HEK293 (cell line): ENCODE data around the gene VPS29.

Experiments used
- CTCF ChIA-PET: fragments of 350-600 bp; formaldehyde crosslinking; extraction: SDS; loops from one replicate; lab custom pipeline; 2021; ENCODE audit warnings: antibody characterized with exemption; lab: Yijun Ruan, JAX
- POLR2A ChIA-PET: fragments of 300-600 bp; formaldehyde crosslinking; extraction: SDS; loops from one replicate; lab custom pipeline; 2020; ENCODE audit warnings: antibody characterized with exemption, inconsistent platforms; lab: Yijun Ruan, JAX
- H3K27ac ChIP-seq: fragments of 200-500 bp; sonication (Bioruptor generic); 2 replicates; pipeline ENCODE4 v1.5.1; 2014; ENCODE audit warnings: low read depth, low read length, control low read depth, inconsistent platforms; ENCODE audit errors: extremely low read depth
- H3K36me3 ChIP-seq, 2 experiments: fragments of 200-500 bp in 1 of 2; sonication (Bioruptor generic) in 1 of 2; 1 replicate in 1 of 2; 2 replicates in 1 of 2; pipeline ENCODE4 v1.5.1; 2014 to 2017; ENCODE audit warnings: inconsistent platforms in 2 of 2, low read length in 2 of 2; ENCODE audit not compliant: control insufficient read depth in 2 of 2, insufficient read depth in 1 of 2
- H3K4me1 ChIP-seq: fragments of 200-500 bp; sonication (Bioruptor generic); 2 replicates; pipeline ENCODE4 v1.5.1; 2014; ENCODE audit warnings: mild to moderate bottlenecking, low read length, inconsistent platforms; ENCODE audit not compliant: control insufficient read depth, insufficient read depth
- H3K4me3 ChIP-seq: 2 replicates; pipeline ENCODE4 v1.5.1; 2011; ENCODE audit warnings: low read depth, mild to moderate bottlenecking, control low read depth, low read length, moderate library complexity
- H3K9me3 ChIP-seq: fragments of 200-500 bp; sonication (Bioruptor generic); 2 replicates; pipeline ENCODE4 v1.5.1; 2014; ENCODE audit warnings: low read depth, low read length, inconsistent platforms; ENCODE audit not compliant: control insufficient read depth, insufficient read depth
- BCL11A ChIP-seq: fragments of 450-650 bp; formaldehyde crosslinking; IDR thresholded peaks from 2 replicates; pipeline ENCODE4 v1.5.1; 2016; ENCODE audit warnings: low read depth, missing biosample characterization, missing genetic modification characterization
- BCL11B ChIP-seq: fragments of 450-650 bp; formaldehyde crosslinking; IDR thresholded peaks from 2 replicates; pipeline ENCODE4 v1.5.1; 2016; ENCODE audit warnings: low read depth, missing biosample characterization, missing genetic modification characterization
- HOXA7 ChIP-seq: sonication (generic); formaldehyde crosslinking; IDR thresholded peaks from 2 replicates; pipeline ENCODE4 v1.8.1; 2022; ENCODE audit warnings: missing genetic modification reagents, borderline replicate concordance
- OSR2 ChIP-seq: fragments of 450-650 bp; formaldehyde crosslinking; IDR thresholded peaks from 2 replicates; pipeline ENCODE4 v1.5.1; 2016; ENCODE audit warnings: missing biosample characterization, missing genetic modification characterization
- ZBTB20 ChIP-seq: fragments of 450-650 bp; formaldehyde crosslinking; IDR thresholded peaks from 2 replicates; pipeline ENCODE4 v1.5.1; 2016; ENCODE audit warnings: missing biosample characterization, missing genetic modification characterization
- ZBTB48 ChIP-seq: fragments of 450-650 bp; formaldehyde crosslinking; IDR thresholded peaks from 2 replicates; pipeline ENCODE4 v1.5.1; 2016; ENCODE audit warnings: missing biosample characterization, missing genetic modification characterization
- ZIC2 ChIP-seq: fragments of 450-650 bp; formaldehyde crosslinking; IDR thresholded peaks from 2 replicates; pipeline ENCODE4 v1.5.1; 2016; ENCODE audit warnings: missing biosample characterization, missing genetic modification characterization
- ZNF133 ChIP-seq: fragments of 450-650 bp; formaldehyde crosslinking; IDR thresholded peaks from 2 replicates; pipeline ENCODE4 v1.5.1; 2016; ENCODE audit warnings: missing biosample characterization, missing genetic modification characterization
- ZNF2 ChIP-seq: fragments of 450-650 bp; formaldehyde crosslinking; IDR thresholded peaks from 2 replicates; pipeline ENCODE4 v1.5.1; 2016; ENCODE audit warnings: missing biosample characterization, missing genetic modification characterization
- ZNF23 ChIP-seq: fragments of 450-650 bp; formaldehyde crosslinking; IDR thresholded peaks from 2 replicates; pipeline ENCODE4 v1.5.1; 2016; ENCODE audit warnings: missing biosample characterization, missing genetic modification characterization, borderline replicate concordance
- ZNF311 ChIP-seq: fragments of 450-650 bp; formaldehyde crosslinking; IDR thresholded peaks from 2 replicates; pipeline ENCODE4 v1.5.1; 2017; ENCODE audit warnings: missing biosample characterization, missing genetic modification characterization, borderline replicate concordance
- ZNF350 ChIP-seq: fragments of 450-650 bp; formaldehyde crosslinking; IDR thresholded peaks from 2 replicates; pipeline ENCODE4 v1.5.0; 2017; ENCODE audit warnings: missing biosample characterization, mild to moderate bottlenecking, missing genetic modification characterization
- ZNF555 ChIP-seq: fragments of 450-650 bp; formaldehyde crosslinking; conservative IDR thresholded peaks from 2 replicates; pipeline ENCODE4 v1.5.1; 2017; ENCODE audit warnings: missing biosample characterization, mild to moderate bottlenecking, missing genetic modification characterization, inconsistent platforms
- ZNF560 ChIP-seq: fragments of 450-650 bp; formaldehyde crosslinking; IDR thresholded peaks from 2 replicates; pipeline ENCODE4 v1.5.1; 2017; ENCODE audit warnings: missing biosample characterization, missing genetic modification characterization, borderline replicate concordance
- ZNF561 ChIP-seq: fragments of 450-650 bp; IDR thresholded peaks from 2 replicates; pipeline ENCODE4 v1.5.1; 2018; ENCODE audit warnings: missing biosample characterization, missing genetic modification characterization, borderline replicate concordance
- ZNF626 ChIP-seq: fragments of 450-650 bp; sonication (Bioruptor Pico); formaldehyde crosslinking; IDR thresholded peaks from 2 replicates; pipeline ENCODE4 v1.5.1; 2018; ENCODE audit warnings: missing biosample characterization, missing genetic modification characterization, inconsistent platforms
- ZNF677 ChIP-seq: fragments of 450-650 bp; IDR thresholded peaks from 2 replicates; pipeline ENCODE4 v1.5.0; 2018; ENCODE audit warnings: missing biosample characterization, mild to moderate bottlenecking, missing genetic modification characterization, moderate library complexity
- TF ChIP-seq, protein P1 (sequence below): fragments of 450-650 bp; formaldehyde crosslinking; IDR thresholded peaks from 2 replicates; pipeline ENCODE4 v1.5.1; 2016; ENCODE audit warnings: missing biosample characterization, missing genetic modification characterization
- TF ChIP-seq, protein P2 (sequence below): fragments of 450-650 bp; formaldehyde crosslinking; IDR thresholded peaks from 2 replicates; pipeline ENCODE4 v1.5.1; 2016; ENCODE audit warnings: missing biosample characterization, missing genetic modification characterization
- TF ChIP-seq, protein P3 (sequence below): fragments of 450-650 bp; formaldehyde crosslinking; IDR thresholded peaks from 2 replicates; pipeline ENCODE4 v1.5.1; 2016; ENCODE audit warnings: missing biosample characterization, missing genetic modification characterization

VPS29 gene

DNA sequence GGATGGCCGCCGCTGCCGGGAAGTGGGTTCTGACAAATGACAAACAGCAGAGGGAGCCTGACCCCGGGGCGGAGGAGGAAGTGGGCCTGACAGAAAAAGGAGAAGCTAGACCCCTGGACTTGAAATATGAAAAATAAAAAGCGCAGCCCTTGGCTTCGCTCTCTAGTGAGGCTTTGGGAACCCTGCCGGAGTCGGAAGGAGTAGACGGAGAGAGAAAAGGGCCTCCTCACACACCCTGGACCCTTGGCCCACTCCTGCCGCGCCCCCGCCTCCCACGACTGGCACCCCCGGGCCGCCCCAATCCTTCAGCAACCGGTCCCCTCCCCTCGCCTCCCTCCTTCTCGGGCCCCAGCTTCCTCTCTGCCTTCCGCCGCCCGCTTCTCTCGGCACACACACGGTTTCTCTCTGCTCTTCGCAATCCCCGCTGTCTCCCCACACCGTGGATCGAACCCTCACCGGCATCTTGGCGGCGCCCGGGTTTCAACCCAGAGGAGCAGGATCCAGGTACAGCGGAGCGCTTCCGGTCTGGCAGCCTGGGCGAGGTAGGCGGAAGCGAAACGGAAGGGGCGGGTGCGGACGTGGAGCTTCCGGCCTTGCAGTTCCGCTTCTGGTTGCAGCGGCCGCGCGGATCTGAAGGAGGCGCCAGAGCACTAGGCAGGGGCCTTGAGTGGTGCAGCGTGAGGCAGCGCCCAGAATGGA lies 52.0 kb downstream of the VPS29 start, which contains the start of gene ARPC3 (continued):
- TF ChIP-seq, protein P1, sequence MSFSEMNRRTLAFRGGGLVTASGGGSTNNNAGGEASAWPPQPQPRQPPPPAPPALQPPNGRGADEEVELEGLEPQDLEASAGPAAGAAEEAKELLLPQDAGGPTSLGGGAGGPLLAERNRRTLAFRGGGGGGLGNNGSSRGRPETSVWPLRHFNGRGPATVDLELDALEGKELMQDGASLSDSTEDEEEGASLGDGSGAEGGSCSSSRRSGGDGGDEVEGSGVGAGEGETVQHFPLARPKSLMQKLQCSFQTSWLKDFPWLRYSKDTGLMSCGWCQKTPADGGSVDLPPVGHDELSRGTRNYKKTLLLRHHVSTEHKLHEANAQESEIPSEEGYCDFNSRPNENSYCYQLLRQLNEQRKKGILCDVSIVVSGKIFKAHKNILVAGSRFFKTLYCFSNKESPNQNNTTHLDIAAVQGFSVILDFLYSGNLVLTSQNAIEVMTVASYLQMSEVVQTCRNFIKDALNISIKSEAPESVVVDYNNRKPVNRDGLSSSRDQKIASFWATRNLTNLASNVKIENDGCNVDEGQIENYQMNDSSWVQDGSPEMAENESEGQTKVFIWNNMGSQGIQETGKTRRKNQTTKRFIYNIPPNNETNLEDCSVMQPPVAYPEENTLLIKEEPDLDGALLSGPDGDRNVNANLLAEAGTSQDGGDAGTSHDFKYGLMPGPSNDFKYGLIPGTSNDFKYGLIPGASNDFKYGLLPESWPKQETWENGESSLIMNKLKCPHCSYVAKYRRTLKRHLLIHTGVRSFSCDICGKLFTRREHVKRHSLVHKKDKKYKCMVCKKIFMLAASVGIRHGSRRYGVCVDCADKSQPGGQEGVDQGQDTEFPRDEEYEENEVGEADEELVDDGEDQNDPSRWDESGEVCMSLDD (tag by site-specific recombination): peak; percentile 60; the same call in 1 of the 2 replicates
- TF ChIP-seq ZNF2 (tag by site-specific recombination): peak; percentile 80
- TF ChIP-seq ZNF311 (tag by site-specific recombination): no peak
- TF ChIP-seq, protein P2, sequence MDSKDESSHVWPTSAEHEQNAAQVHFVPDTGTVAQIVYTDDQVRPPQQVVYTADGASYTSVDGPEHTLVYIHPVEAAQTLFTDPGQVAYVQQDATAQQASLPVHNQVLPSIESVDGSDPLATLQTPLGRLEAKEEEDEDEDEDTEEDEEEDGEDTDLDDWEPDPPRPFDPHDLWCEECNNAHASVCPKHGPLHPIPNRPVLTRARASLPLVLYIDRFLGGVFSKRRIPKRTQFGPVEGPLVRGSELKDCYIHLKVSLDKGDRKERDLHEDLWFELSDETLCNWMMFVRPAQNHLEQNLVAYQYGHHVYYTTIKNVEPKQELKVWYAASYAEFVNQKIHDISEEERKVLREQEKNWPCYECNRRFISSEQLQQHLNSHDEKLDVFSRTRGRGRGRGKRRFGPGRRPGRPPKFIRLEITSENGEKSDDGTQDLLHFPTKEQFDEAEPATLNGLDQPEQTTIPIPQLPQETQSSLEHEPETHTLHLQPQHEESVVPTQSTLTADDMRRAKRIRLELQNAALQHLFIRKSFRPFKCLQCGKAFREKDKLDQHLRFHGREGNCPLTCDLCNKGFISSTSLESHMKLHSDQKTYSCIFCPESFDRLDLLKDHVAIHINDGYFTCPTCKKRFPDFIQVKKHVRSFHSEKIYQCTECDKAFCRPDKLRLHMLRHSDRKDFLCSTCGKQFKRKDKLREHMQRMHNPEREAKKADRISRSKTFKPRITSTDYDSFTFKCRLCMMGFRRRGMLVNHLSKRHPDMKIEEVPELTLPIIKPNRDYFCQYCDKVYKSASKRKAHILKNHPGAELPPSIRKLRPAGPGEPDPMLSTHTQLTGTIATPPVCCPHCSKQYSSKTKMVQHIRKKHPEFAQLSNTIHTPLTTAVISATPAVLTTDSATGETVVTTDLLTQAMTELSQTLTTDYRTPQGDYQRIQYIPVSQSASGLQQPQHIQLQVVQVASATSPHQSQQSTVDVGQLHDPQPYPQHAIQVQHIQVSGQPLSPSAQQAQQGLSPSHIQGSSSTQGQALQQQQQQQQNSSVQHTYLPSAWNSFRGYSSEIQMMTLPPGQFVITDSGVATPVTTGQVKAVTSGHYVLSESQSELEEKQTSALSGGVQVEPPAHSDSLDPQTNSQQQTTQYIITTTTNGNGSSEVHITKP (tag by site-specific recombination): peak; percentile 90
- TF ChIP-seq ZNF350 (tag by site-specific recombination): no peak
- TF ChIP-seq ZBTB48 (tag by site-specific recombination): peak; percentile 74
- no peak for TF ChIP-seq BCL11B (tag by site-specific recombination)
- TF ChIP-seq OSR2: no peak
- no peak for TF ChIP-seq ZNF560
- TF ChIP-seq BCL11A (tag by site-specific recombination): no peak
- peak; percentile 33; the same call in 1 of the 2 replicates for TF ChIP-seq ZNF561 (tag by site-specific recombination)
- TF ChIP-seq, protein P3, sequence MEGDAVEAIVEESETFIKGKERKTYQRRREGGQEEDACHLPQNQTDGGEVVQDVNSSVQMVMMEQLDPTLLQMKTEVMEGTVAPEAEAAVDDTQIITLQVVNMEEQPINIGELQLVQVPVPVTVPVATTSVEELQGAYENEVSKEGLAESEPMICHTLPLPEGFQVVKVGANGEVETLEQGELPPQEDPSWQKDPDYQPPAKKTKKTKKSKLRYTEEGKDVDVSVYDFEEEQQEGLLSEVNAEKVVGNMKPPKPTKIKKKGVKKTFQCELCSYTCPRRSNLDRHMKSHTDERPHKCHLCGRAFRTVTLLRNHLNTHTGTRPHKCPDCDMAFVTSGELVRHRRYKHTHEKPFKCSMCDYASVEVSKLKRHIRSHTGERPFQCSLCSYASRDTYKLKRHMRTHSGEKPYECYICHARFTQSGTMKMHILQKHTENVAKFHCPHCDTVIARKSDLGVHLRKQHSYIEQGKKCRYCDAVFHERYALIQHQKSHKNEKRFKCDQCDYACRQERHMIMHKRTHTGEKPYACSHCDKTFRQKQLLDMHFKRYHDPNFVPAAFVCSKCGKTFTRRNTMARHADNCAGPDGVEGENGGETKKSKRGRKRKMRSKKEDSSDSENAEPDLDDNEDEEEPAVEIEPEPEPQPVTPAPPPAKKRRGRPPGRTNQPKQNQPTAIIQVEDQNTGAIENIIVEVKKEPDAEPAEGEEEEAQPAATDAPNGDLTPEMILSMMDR (tag by site-specific recombination): peak; percentile 96

DNA sequence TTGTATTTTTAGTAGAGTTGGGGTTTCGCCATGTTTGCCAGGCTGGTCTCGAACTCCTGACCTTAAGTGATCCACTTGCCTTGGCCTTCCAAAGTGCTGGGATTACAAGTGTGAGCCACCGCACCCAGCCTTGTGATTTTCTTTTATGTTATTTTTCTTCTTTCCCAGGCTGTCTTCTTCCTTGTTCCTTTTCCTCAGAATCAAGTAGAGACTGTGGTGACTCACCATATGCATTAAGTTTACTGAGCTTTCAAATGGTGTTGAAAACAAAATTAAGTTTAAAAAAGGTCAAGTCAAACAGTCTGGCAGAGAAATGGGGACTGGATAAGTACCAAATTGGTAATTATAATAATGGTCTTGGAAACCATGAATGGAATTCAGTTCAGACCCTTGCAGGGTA lies 57.5 kb downstream of the VPS29 start:
- ChIA-PET CTCF (interaction anchor here (1.6 kb wide), 1 partner anchor 342 kb away, joined by 5 read pairs; no protein-coding TSS in a partner anchor), POLR2A (interaction anchor here (1.6 kb wide), 1 partner anchor 24 kb away, joined by 3 read pairs; the partner anchor contains the start of genes FAM216A and GPN3)
- Histone ChIP-seq H3K4me3 (no peak overlapping the region), H3K27ac (no peak overlapping the region), H3K4me1 (no peaks in the 10 kb centered on the region), H3K36me3 (peaks cover 60 to 62% of the 10 kb centered on the region in 2 experiments), H3K9me3 (no peaks in the 10 kb centered on the region)
- TF ChIP-seq ZNF626 (tag by site-specific recombination) (no peak), ZIC2 (tag by site-specific recombination) (no peak), HOXA7 (no peak), ZNF23 (tag by site-specific recombination) (no peak), ZNF555 (tag by site-specific recombination) (no peak), ZBTB20 (tag by site-specific recombination) (no peak), ZNF677 (no peak), ZNF133 (tag by site-specific recombination) (no peak)
- TF ChIP-seq, protein P3 (tag by site-specific recombination): no peak
